Panc1 (cell line): ENCODE measurements around the gene ESRRB.

Experiments used
- CTCF ChIP-seq: fragments of 450-650 bp; IDR thresholded peaks from 2 replicates; pipeline ENCODE4 v1.5.1; 2017; ENCODE audit warnings: mild to moderate bottlenecking
- POLR2AphosphoS5 ChIP-seq: IDR thresholded peaks from 2 replicates; pipeline ENCODE4 v1.6.1; 2012; ENCODE audit warnings: mild to moderate bottlenecking, low read depth, low read length, moderate library complexity
- REST ChIP-seq, 2 experiments: IDR thresholded peaks; 2 replicates each; pipeline ENCODE4 v1.6.1; 2011 to 2012; ENCODE audit warnings: low read depth in 2 of 2, control low read depth in 1 of 2, low read length in 1 of 2, mild to moderate bottlenecking in 1 of 2, moderate library complexity in 1 of 2; ENCODE audit not compliant: insufficient read depth in 1 of 2
- SIN3A ChIP-seq: IDR thresholded peaks from 2 replicates; pipeline ENCODE4 v1.6.1; 2012; ENCODE audit warnings: low read depth, mild to moderate bottlenecking, low read length, moderate library complexity, borderline replicate concordance; ENCODE audit not compliant: insufficient read depth
- TCF7L2 ChIP-seq: IDR thresholded peaks from 2 replicates; pipeline ENCODE4 v1.6.1; 2011; ENCODE audit warnings: mild to moderate bottlenecking, low read depth, low read length, inconsistent platforms

GRCh38 chr14:76457841-76458240, 81.9 kb downstream of the ESRRB start:
- no peak for TF ChIP-seq REST (IDR thresholded peaks at IDR 0.05; ENCODE audit: insufficient read depth in 1 of 2, low read depth in 2 of 2, low read length in 1 of 2)
- TF ChIP-seq CTCF = no peak
- no peak for TF ChIP-seq TCF7L2
- no peak for TF ChIP-seq POLR2AphosphoS5
- TF ChIP-seq SIN3A = no peak
